COLO668 (cell line): Measurements from ENCODE around the gene CENPW.

Experiments used
- DNase-seq: peaks from one replicate; lab custom pipeline; 2025; ENCODE audit not compliant: unreplicated experiment; lab: John Stamatoyannopoulos, UW

Gene CENPW

DNA sequence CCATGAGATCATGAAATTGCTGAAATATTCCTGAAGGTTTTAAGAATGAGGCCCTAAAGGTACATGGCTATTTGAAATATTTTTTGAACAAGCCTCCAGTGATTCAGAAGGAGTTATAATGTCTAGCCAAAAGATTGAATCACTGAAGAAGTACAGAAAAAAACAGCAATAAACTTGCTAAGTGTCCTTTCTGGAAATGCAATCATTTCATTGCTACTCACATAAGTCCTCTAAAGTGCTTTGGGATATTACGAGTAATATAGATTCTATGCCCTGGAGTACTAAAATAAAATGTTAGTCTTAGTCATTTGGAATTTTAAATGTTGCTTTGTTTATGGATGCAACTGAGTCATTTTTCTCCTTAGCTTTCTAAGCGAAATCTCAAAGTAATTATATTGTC, 32.7 kb downstream of the CENPW start:
- DNase-seq, result no peak

GRCh38 chr6:126373344-126373743, 33.4 kb downstream of the CENPW start:
- DNase-seq, result no peak

- DNase-seq, result no peak
These were observed 34.5 kb downstream of the CENPW start for GRCh38 chr6:126374372-126374771.

DNA sequence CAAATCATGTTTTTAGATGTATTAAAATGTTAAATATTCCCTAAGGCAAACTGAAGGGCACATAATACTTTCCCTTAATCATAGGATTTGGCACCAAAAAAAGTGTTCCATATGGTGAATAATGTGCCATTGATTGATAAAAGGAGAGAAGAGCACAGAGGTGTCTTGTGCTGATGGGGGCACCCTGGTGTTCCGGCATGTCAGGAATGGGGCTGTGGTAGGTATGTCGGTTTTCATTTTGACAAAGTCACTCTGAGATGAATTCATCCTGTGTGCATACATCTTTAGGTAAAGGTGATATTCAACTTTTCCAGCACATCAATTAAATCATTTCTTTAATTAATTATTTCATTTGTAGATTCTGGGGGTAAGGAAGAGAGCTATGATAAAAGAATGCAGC, 36.8 kb downstream of the CENPW start:
- DNase-seq, result no peak

GRCh38 chr6:126377594-126378153, 37.8 kb downstream of the CENPW start:
- no peak for DNase-seq

- DNase-seq, result no peak
These were observed 40.2 kb downstream of the CENPW start for GRCh38 chr6:126380072-126380583.

GRCh38 chr6:126381498-126381897, 41.6 kb downstream of the CENPW start:
- no peak for DNase-seq

DNA sequence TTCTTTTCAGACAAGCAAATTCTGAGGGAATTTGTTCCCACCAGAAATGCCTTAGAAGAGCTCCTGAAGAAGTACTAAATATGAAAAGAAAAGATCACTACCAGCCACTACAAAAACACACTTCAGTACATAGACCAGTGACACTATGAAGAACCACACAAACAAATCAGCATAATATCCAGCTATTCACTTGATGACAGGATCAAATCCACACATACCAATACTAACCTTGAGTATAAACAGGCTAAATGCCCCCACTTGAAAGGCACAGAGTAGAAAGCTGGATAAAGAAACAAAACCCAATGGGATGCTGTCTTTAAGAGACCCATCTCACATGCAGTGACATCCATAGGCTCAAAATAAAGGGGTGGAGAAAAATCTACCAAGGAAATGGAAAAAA, 43.3 kb downstream of the CENPW start:
- no peak for DNase-seq

GRCh38 chr6:126385536-126385935, 45.6 kb downstream of the CENPW start:
- DNase-seq, result no peak

DNA sequence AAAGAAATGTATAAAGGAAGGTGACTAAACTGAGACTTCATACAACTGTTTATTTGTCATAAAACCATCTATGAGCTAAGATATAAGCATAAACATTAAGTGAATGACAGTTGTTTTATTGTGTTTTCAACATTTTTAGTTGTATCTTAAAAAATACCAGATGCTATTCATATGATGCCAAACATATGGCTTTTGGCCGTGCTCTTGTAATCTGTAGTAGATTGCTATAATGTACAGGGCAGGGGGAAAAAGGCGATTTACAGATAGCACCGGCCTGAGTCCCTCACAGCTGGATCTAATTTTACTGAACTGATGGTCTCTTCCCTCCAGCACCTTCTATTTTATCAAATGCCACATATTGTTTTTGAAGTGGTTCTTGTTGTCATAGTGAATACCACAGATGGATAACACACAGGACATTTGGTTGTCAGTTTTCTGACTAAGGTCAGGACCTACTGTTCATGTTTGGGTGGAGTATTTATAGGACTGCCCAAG, 48.2 kb downstream of the CENPW start:
- DNase-seq, result no peak

DNA sequence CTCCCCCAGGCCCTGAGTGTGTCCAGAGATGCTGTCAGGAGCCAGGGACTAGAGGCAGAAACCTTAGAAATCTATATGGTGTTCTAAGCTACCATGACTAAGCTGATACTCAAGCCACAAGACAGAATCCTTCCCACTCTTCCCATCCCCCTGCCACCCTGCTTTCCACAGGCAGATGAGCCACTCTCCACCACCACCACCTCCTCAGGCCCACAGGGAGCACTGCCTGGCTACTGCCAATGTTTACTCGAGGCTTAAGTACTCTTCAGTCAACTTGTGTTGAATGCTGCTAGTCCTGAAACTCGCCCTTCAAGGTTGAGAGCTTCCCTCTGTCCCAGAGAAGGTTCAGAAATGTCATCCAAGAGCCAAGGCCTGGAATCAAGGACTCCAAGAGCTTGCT, 56.2 kb downstream of the CENPW start:
- DNase-seq, result peak; percentile 3
